Muscle layer of duodenum (tissue), 2 donors: ENCODE measurements around the gene SKP1.

Experiments
- H3K27ac ChIP-seq: one replicate; pipeline ENCODE4 v1.7.0; 2013; ENCODE audit warnings: mild to moderate bottlenecking, low read length
- H3K27me3 ChIP-seq: one replicate; pipeline ENCODE4 v1.7.0; 2013; ENCODE audit warnings: low read depth, mild to moderate bottlenecking, control low read depth, low read length
- H3K36me3 ChIP-seq, 2 donors: one replicate each; pipeline ENCODE4 v1.7.0; 2013; ENCODE audit warnings: low read length in 2 of 2, control low read depth in 1 of 2, mild to moderate bottlenecking in 1 of 2; ENCODE audit not compliant: insufficient read depth in 2 of 2, control insufficient read depth in 1 of 2
- H3K4me1 ChIP-seq, 2 donors: one replicate each; pipeline ENCODE4 v1.7.0; 2013; ENCODE audit warnings: low read length in 2 of 2, mild to moderate bottlenecking in 2 of 2, control low read depth in 1 of 2, moderate library complexity in 1 of 2; ENCODE audit not compliant: insufficient read depth in 2 of 2, control insufficient read depth in 1 of 2
- H3K4me3 ChIP-seq, 2 donors: one replicate each; pipeline ENCODE4 v1.7.0; 2013; ENCODE audit warnings: low read length in 2 of 2, low read depth in 1 of 2, mild to moderate bottlenecking in 1 of 2
- H3K9me3 ChIP-seq, 2 donors: one replicate each; pipeline ENCODE4 v1.7.0; 2013; ENCODE audit warnings: low read length in 2 of 2, control low read depth in 1 of 2, mild to moderate bottlenecking in 1 of 2; ENCODE audit not compliant: control insufficient read depth in 1 of 2
- donor health status: healthy.

Gene SKP1

DNA sequence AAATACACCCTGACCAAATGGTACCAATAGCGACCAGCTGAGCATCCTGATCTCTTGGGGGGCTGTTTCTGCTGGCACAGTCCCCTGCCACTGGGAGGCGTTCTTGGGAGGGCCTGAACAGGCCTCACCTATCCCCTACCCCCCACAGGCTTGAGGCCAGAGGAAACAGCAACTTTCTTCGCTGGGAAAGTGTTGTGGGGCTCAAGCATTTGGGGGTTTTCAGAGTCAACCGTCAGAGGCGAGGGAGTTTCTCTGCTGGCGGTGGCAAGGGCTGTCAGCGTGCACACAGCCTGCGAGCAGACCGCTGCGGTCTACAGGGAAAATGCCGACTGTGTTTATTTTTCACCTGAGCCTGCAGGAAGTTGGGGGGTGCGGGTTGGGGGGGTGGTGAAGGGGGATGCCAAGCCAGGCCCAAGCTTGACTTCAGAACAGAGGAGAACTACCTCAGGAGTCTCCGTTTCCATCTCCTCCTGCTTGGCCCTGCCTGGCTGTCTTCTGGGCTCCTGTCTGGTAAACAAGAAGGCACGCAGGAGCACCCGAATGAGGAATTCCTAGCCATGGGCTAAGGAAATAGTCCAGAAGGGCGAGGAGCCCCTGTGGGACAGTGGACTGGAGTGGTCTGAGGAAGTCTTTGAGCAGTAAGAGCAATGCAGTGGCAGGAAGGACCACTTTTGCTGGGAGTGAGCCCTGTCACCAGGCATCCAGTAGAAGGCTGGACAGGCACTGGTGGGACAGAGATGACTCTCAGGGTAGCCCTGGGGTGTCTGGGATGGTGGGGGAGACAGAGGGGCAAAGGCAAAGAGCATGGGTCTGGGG, 44.2 kb downstream of the SKP1 start:
- Histone ChIP-seq H3K4me3 (no peak overlapping the region), H3K27ac (no peak overlapping the region), H3K27me3 (no peaks in the 10 kb centered on the region), H3K4me1 (peaks cover 0 to 8% of the 10 kb centered on the region in 2 donors), H3K9me3 (no peaks in the 10 kb centered on the region), H3K36me3 (peaks cover 18 to 29% of the 10 kb centered on the region in 2 donors)

DNA sequence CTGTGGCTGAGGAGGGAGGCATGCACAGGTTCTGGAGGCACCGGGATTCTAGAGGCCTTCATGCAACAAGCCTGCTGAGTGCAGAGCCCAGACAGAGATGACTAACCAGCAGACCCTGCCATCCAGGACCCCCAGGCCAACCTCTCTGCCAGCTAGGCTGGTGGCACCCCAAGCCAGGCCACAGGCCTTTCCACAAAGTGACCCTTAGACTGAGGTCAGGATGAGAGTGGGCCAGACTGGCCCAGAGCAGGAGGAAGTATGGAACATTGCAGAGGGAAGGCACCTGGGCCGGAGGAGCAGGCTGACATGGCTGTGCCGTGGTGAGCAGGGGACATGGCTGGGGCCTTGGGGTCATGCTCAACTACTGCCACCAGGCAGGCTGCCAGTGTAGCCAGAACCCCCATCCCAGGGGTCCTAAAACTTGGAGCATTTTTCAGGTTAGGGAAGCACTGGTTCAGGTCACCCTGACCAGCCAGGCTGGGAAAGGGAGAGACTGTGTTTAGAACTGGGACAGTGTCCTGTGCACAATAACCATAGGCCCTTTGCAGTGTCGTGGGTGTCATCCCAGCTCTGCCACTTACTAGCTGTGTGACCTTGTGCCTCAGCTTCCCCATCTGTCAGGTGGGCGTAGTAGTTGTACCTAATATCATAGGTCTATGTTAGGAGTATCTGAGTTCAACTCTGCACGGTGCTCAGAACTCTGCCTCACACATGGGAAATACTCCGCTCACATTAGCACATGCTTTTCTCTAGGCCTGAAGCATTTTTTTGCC, 45.0 kb downstream of the SKP1 start:
- H3K36me3 ChIP-seq = peaks cover 17 to 28% of the 10 kb centered on the region in 2 donors

DNA sequence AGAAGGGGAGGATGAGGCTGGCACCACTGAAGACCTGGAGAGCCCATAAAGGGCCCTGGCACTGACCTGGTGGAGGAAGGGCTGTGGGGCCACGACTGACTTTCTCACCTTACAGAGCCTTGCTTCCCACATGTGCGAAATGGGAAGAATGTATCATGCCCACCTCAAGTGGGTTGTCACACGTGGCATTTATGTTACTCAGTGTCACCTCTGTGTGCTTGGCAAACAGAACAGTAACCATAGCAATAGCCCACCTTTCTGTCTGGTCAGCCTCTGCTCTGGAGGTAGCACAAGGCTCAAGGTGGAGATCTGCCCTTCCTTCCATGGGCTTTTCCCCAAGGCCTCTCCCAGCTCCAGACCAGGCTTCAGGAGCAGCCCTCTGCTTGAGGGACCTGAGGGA, 45.6 kb downstream of the SKP1 start:
- H3K27ac ChIP-seq = no peak overlapping the region
- peaks cover 11 to 23% of the 10 kb centered on the region in 2 donors for H3K36me3 ChIP-seq
- H3K27me3 ChIP-seq = no peaks in the 10 kb centered on the region
- peaks cover 0 to 8% of the 10 kb centered on the region in 2 donors for H3K4me1 ChIP-seq
- H3K4me3 ChIP-seq = no peak overlapping the region
- H3K9me3 ChIP-seq = no peaks in the 10 kb centered on the region

More for the DNA sequence above, 45.0 kb downstream of the SKP1 start:
- Histone ChIP-seq H3K9me3 (no peaks in the 10 kb centered on the region), H3K27me3 (no peaks in the 10 kb centered on the region), H3K27ac (no peak overlapping the region), H3K4me3 (no peak overlapping the region), H3K4me1 (peaks cover 0 to 8% of the 10 kb centered on the region in 2 donors)

DNA sequence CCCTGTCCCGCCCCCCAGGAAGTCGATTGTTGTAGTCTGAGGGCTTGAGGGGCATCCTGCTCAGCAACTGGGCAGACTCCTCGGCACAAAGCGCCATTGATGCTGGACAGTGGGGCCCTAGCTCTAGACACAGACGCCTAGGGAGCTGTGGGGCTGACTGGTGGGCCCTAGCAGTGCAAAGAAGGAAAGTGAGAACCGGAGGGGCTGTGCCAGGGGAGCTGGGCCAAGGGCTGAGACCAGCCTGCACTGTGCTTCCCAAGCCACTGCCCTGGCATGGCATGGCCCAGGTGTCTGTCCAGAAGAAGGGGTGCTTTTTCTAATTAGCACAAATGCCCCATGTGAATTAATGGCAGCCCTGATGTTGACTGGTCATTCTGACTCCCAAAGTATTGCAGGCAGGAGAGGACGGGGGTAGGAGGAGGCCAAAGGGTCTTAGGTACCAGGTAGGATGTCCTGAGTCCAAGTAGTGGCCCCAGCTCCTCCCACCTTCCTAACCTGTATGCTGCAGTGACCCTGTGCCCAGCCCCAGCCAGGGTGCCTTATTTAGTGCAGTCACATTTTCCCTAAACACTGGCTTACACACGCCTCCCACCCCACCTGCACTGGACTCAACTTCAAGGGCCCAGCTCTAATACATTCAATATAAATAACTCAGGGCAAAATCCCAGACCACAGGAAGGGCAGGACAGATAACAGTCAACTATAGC, 46.4 kb downstream of the SKP1 start:
- H3K27me3 ChIP-seq = no peaks in the 10 kb centered on the region
- no peak overlapping the region for H3K27ac ChIP-seq
- peaks cover 0 to 11% of the 10 kb centered on the region in 2 donors for H3K4me1 ChIP-seq
- H3K4me3 ChIP-seq = no peak overlapping the region
- H3K9me3 ChIP-seq = no peaks in the 10 kb centered on the region
- peaks cover 8 to 17% of the 10 kb centered on the region in 2 donors for H3K36me3 ChIP-seq

DNA sequence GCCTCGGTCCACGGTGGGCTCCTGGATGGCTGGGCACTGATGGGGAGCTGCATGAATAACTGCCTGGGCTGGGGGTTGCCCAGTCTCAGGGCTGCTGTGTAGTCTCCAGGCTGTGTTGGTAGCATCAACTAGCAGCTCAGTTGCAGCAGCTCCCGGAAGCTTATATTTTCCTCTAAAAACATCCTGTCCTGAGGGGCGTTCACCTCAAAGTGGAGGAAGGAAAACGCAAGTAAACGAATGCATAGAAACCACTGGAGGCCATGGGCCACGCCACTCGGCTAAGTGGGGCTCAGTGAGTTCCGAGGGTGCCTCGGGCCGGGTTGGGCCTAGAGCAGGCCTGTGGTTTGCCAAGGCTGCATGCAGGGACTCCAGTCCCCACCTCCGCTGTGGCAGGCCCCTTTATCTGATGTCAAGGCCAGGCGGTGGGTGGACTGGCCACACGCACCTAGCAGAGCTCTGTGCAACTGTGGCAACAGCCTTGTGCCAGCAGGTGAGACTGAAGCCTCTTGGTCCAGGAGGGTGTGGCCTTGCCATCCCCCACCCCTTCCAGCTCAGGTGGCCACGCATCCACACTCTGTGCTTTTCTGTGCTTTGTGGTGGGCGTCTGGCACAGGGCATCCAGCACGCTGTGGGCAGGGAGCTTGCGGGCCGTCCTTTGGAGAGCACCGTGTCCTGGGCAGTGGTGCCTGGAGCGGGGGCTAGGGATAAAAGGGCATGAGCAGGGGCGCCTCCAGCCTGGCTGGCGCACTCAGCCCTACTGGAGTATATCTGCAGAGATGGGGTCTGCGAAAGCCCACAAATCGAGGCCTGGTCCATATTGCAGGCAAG, 47.1 kb downstream of the SKP1 start:
- Histone ChIP-seq H3K27me3 (no peaks in the 10 kb centered on the region), H3K4me1 (peaks cover 0 to 18% of the 10 kb centered on the region in 2 donors), H3K4me3 (no peak overlapping the region), H3K27ac (no peak overlapping the region), H3K9me3 (no peaks in the 10 kb centered on the region), H3K36me3 (peaks cover 8 to 16% of the 10 kb centered on the region in 2 donors)

DNA sequence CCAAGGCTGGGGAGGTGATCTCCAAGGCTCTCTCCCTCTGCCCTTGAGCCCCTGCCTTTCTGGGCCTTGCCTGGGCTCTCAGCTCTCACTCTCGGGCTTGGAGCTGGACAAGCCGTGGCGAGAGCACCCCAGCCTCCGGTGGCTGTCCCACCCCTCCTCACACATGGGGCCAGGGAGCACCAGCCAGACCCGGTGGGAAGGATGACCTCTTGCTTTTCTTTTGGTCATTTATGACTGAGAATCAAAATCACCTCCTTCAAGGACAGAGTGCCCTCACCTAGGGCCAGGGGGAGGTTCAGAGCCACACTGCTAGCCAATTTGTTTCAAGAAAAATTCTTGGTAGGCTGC, 48.1 kb downstream of the SKP1 start:
- Histone ChIP-seq H3K9me3 (no peaks in the 10 kb centered on the region), H3K36me3 (peaks cover 8 to 16% of the 10 kb centered on the region in 2 donors), H3K4me1 (peaks cover 0 to 23% of the 10 kb centered on the region in 2 donors), H3K27ac (no peak overlapping the region), H3K4me3 (no peak overlapping the region), H3K27me3 (no peaks in the 10 kb centered on the region)

DNA sequence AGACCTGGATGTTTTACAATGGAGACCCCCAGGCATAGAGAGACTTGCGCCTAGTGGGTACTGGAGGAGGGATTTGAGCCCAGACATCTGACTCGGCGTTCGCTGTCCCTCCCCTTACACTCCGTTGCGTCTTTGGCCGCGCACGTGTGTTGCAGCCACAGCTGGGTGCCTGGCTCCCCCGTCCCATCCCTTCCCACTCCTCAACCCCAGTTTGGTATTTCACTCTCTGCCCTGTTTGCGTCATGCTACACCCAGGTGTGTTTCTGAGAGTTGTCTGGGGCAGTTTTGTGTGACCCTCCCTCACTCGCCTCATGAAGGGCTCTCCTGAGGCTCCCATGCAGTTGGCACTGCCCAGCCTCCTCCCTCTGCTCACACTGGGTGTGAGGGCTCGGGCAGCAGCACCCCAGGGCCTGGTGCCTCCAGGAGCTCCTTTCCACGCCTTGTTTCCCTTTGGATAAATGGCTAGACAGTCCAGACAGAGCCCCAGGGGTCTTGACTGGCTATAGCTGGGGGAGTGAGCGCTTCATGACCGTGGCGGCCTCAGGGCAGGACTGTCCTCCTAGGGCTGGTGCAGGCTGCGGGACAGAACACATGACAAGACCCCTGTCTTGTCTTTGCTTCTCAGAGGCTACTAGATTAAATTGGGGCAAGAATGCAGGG, 48.6 kb downstream of the SKP1 start:
- no peak overlapping the region for H3K4me3 ChIP-seq
- H3K27me3 ChIP-seq = no peaks in the 10 kb centered on the region
- no peak overlapping the region for H3K27ac ChIP-seq
- peaks cover 0 to 23% of the 10 kb centered on the region in 2 donors for H3K4me1 ChIP-seq
- peaks cover 8 to 16% of the 10 kb centered on the region in 2 donors for H3K36me3 ChIP-seq
- no peaks in the 10 kb centered on the region for H3K9me3 ChIP-seq

DNA sequence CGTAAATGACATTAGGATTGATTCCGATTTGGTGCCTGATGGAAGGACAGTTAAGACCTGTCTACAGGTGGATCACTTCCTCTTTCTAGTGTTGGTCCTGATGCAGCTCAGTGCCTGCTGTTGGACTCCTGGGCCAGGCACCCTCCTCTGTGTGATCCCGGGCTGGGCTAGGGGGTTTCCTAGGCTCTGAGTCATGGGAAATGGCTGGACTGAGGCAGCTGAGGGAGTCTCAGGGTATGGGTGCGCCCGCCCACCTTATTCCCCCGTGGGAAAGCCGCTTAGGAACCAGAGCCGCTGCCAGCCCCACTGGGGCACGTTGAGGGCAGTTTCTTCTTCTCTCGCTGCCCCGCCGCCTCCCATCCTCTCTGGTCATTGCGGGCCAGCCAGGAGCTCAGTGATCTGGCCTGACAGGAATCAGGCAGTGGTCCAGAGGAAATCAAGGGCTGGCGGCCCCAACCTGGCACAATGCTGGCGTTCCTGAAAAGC, 49.3 kb downstream of the SKP1 start:
- H3K4me1 ChIP-seq = peaks cover 0 to 23% of the 10 kb centered on the region in 2 donors
- no peaks in the 10 kb centered on the region for H3K27me3 ChIP-seq
- no peak overlapping the region for H3K4me3 ChIP-seq
- H3K27ac ChIP-seq = no peak overlapping the region
- H3K36me3 ChIP-seq = peaks cover 8 to 16% of the 10 kb centered on the region in 2 donors
- no peaks in the 10 kb centered on the region for H3K9me3 ChIP-seq

DNA sequence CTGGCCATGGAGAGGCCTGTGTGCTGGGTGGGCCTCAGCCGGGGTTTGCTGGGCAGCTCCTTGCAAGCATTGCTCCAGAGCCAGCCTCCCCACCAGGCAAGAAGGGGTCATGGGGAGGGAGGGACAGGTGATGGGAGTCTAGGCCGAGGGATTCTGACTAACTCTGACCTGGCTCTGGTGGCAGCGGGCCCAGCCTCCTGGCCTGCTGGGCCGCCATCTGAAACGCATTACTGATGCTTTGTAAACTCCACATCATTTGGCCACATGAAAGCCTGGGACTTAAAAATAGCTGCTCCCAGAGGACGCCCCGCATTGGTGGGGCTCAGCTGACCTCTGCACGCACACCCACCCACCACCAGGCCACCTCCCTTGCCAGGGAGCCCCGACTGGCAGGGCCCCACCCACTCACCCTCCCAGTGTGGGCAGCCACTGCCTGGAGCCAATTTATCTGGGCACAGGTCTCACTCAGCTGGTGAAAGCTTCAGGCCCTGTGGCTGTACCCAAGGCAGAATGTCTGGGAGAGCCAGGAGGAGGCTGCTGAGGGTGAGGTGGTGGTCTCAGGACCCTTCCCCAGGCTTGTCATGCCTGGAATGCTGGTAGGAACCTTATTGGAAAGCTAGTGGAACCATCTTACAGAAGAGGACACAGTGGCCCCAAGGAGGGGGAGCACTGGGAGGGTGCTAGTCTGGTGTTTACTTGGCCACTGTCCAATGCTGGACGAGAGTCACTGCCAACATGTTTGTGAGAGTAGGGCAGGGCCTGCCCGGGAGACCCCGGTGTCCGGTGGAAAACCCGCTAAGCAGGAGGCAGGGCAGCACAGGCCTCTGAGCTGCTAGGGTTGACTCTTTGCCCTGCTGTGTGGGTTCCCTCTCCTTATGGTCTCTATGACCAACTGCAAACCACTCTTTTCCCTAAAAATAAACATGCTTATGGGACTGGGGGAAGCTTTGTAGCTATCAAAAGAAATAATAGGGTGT, 51.4 kb downstream of the SKP1 start:
- Histone ChIP-seq H3K4me1 (peaks cover 0 to 23% of the 10 kb centered on the region in 2 donors), H3K36me3 (peaks cover 5 to 8% of the 10 kb centered on the region in 2 donors), H3K4me3 (no peak overlapping the region), H3K27ac (no peak overlapping the region), H3K9me3 (no peaks in the 10 kb centered on the region), H3K27me3 (no peaks in the 10 kb centered on the region)
